Stimulated activated CD8-positive, alpha-beta memory T cell treated with anti-CD3 and anti-CD28 coated beads, Interleukin-7, amount 100 ng/mL, for 48 hours (primary cell): ENCODE results near the gene CDH8.

Experiments
- DNase-seq, 2 donors: peaks; one replicate each; pipeline ENCODE4 v3.0.0-alpha.2; 2020; ENCODE audit warnings: low read depth in 1 of 2; ENCODE audit errors: extremely low read depth in 1 of 2

CDH8 gene

DNA sequence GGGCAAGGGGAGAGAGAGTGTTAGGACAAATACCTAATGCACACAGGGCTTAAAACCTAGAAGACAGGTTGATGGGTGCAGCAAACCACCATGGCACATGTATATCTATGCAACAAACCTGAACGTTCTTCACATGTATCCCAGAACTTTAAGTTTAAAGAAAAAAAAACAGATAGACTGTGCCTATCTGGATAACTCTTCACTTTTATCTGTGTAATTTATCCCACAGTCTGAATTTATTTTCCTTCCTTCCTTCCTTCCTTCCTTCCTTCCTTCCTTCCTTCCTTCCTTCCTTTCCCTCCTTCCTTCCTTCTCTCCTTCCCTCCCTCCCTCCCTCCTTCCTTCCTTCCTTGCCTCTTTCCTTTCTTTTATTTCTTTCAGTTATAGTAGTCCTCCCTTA, 370.7 kb downstream of the CDH8 start:
- DNase-seq: no peak

DNA sequence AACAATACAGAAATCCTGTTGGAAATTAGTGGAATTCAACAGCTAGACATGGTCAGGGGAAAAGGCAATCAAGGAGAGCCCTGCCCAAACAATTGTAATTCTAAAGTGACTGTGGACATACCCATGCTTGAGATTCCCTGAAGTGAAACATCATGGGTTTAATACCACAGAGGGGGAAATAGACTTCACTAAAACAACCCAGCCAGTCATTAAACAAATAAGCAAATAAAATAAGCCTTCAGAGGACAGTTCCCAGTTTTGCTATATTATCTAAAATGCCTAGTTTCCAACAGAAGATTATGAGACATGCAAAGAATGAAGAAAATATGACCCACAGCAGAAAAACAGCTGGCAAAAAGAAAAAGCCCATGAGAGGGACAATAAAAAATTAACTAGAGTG, 376.3 kb downstream of the CDH8 start:
- no peak for DNase-seq

DNA sequence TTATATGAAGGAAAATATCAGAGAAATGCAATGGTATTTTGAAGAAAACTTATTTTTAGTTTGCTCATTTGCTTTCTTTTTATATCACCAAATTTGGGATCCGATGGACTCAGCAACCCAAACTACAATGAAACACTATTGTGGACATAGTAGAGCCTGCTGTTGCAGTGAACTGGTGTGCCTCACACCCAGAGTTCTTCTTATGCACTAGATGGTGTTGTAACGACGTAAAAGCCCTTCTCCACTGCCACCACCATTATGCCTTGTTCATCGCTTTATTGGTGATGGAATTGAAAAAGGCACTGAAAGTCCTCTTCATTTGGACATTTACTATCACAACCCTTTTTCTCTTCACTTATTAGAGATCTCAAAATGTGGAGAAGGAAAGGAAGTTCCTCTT, 381.3 kb downstream of the CDH8 start:
- DNase-seq: no peak

DNA sequence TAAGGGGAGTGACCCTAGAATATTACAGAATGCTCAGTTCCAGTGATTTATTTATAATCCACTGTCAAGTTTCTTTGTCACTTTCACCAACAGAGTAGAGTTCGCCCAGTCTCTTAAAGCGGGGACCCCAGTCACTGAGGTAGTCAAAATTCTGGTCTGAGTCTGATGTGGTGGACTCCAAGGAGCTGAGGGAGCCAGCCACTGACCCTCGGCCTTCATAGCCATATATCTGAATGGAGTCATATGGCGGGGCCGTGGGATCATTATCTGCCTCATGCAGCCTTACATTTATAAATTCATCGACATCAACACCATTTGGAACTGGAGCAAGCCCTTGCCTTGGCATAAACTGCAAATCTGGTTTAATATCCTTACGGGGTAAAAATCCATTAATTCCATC, 382.7 kb downstream of the CDH8 start:
- DNase-seq: no peak

DNA sequence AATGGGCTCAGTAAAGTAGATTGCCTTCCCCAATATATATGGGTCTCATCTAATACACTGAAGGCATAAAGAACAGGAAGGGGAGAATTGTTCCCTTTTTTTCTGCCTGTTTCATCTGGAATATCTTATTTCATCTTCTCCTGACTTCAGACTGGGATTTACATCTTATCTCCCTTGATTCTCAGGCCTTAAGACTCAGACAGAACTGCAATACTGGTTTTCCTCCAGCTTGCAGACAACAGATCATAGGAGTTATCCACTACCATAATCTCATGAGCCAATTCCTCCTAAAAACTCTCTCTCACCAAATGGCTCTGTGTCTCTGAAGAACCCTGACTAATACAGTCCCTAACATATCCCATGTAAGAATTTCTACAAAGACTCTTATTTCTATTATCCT, 390.7 kb downstream of the CDH8 start:
- no peak for DNase-seq

DNA sequence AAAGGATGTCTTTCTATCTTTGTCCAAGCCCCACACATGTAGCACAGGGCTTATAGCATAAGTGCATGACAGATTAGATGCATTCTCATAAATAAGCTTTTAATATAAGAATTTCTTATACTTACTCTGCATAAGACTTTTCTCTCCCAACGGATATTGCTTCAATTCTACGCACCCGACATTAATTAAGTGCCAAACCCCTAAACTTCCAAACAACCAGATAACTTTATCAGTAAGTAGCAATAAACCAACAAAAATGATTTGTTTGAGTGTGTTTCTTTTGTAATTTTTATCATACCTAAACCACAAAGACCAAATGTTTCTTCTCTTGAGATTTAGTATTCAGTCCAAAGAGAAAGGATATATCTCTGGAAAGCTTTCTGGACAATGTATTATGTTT, 391.5 kb downstream of the CDH8 start:
- no peak for DNase-seq

DNA sequence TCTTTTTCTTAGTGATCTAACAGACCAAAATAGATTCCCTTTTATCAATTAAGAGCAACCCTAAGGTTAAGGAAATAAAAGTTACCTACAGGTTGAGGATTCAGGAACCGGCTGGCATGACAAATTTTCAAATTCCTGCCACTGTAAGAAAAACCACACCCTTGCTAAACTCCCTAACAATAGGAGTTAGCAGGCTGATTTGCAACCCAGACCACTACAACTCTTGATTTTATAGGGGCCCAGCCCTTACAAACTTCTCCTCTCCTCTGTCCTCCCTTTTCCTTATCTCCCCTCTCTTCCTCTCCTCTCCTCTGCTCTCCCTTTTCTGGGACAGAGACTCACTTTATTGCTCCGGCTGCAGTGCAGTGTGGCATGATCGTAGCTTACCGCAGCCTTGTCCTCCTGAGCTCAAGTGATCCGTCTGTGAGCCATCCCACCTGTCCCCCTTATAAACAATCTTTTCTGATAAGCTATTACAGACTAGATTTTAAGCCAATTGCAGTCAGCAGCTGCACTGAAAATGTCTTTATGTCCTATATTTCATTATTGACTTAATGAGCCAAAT, 418.9 kb downstream of the CDH8 start:
- no peak for DNase-seq

DNA sequence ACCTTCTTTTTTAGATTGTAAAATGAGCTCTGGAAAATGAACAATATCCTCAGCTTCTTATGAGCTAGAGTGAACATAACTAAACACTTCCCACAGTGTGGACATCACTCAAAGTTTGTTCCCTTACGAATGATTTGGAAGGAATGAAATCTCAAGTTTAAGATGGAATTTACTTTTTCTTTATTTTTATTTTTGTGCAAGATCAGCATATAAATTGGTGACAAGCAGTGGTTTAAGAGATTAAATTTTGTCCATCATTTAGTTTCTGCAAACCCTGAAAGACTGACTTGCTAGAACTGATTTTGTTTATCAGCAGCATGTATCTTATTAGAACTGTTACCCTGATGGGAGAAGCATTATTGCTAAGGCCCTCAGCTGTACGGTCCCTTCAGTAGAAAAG, 420.1 kb downstream of the CDH8 start:
- no peak for DNase-seq

DNA sequence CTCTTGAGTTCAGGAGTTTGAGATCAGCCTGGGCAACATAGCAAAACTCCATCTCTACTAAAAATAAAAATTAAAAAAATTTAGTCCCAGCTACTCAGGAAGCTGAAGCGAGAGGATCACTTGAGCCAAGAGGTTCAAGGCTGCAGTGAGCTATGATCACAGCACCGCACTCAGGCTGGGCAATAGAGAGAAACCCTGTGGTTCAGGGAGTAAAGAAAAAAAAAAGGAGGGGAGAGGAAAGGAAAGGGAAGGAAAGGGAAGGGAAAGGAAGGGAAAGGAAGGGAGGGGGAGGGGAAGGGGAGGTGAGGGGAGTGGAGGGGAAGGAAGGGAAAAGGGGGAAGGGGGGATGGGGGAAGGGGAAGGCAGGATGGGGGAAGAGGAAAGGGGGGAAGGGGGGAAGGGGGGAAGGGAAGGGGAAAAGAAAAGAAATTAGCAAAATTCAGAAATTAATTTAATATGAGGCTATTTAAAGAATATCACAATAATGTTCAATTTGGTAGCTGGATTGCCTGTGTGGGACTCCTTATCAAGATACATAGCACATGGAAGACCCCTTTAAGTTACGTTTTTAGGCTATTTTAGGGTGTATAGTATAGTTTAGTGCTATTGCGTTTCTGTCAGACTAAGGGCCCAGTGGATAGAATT, 424.3 kb downstream of the CDH8 start:
- no peak for DNase-seq

DNA sequence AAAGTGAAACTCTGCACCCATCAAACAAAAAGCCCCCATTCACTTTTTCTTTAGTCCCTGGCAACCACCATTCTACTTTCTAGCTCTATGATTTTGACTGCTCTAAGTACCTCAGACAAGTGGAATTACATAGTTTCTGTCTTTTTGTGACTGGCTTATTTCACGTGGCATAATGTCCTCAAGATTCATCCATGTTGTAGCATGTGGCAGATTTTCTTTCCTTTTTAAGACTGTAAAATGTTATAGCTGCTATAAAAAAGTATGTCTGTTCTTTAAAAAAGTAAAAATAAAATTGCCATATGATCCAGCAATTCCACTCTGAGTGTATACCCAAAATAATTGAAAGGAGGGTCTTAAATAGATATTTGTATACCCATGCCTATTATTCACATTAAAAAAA, 429.7 kb downstream of the CDH8 start:
- no peak for DNase-seq
